OCI-LY1 (cell line): Measurements from ENCODE around the gene EOLA1.
"Not testable (repeated sequence)": the region's sequence is repeated elsewhere in the genome, so short reads cannot be mapped to it uniquely, and the experiment has no call there.

Experiments
- H2AFZ ChIP-seq: fragments of 200-600 bp; sonication (generic), shearing (Covaris generic); 2 replicates; pipeline ENCODE4 v1.6.0; 2014; ENCODE audit warnings: antibody characterized with exemption, mild to moderate bottlenecking, low read length
- H3F3A ChIP-seq: fragments of 200-600 bp; sonication (generic), shearing (Covaris generic); 2 replicates; pipeline ENCODE4 v1.6.0; 2014; ENCODE audit warnings: mild to moderate bottlenecking, antibody characterized with exemption, low read length, moderate library complexity; ENCODE audit not compliant: insufficient read depth
- H3K27ac ChIP-seq: fragments of 200-600 bp; sonication (generic); 2 replicates; pipeline ENCODE4 v1.5.1; 2014; ENCODE audit warnings: low read length, mixed run types, mild to moderate bottlenecking, low read depth; ENCODE audit not compliant: poor library complexity, severe bottlenecking
- H3K27me3 ChIP-seq: fragments of 200-600 bp; sonication (generic); 2 replicates; pipeline ENCODE4 v1.6.0; 2014; ENCODE audit warnings: antibody characterized with exemption, mild to moderate bottlenecking, low read length, moderate library complexity; ENCODE audit not compliant: insufficient read depth
- H3K36me3 ChIP-seq: fragments of 200-600 bp; sonication (generic); 2 replicates; pipeline ENCODE4 v1.6.1; 2014; ENCODE audit warnings: mild to moderate bottlenecking, antibody characterized with exemption, low read length, moderate library complexity, mixed read lengths; ENCODE audit not compliant: insufficient read depth
- H3K4me1 ChIP-seq: fragments of 200-600 bp; sonication (generic); 2 replicates; pipeline ENCODE4 v1.5.1; 2014; ENCODE audit warnings: mild to moderate bottlenecking, low read length, moderate library complexity; ENCODE audit not compliant: insufficient read depth, severe bottlenecking
- H3K4me2 ChIP-seq: fragments of 200-600 bp; sonication (generic), shearing (Covaris generic); 2 replicates; pipeline ENCODE4 v1.6.1; 2014; ENCODE audit warnings: low read length
- H3K4me3 ChIP-seq: fragments of 200-600 bp; sonication (generic); 2 replicates; pipeline ENCODE4 v1.5.1; 2014; ENCODE audit warnings: low read length, low read depth, mild to moderate bottlenecking, mixed read lengths; ENCODE audit not compliant: poor library complexity, severe bottlenecking
- H3K79me2 ChIP-seq: fragments of 200-600 bp; shearing (Covaris generic); 2 replicates; pipeline ENCODE4 v1.6.1; 2016; ENCODE audit warnings: mixed run types, low read length, mixed read lengths; ENCODE audit not compliant: insufficient read depth
- H3K9ac ChIP-seq: fragments of 200-600 bp; sonication (generic), shearing (Covaris generic); 2 replicates; pipeline ENCODE4 v1.6.1; 2014; ENCODE audit warnings: mild to moderate bottlenecking, low read length, mixed read lengths
- H3K9me2 ChIP-seq: fragments of 200-600 bp; sonication (generic), shearing (Covaris generic); 2 replicates; pipeline ENCODE4 v1.6.1; 2014; ENCODE audit warnings: low read depth, mild to moderate bottlenecking, low read length, mixed read lengths
- H3K9me3 ChIP-seq: fragments of 200-600 bp; shearing (Covaris generic); 2 replicates; pipeline ENCODE4 v1.6.1; 2014; ENCODE audit warnings: low read length, mixed read lengths
- H4K20me1 ChIP-seq: fragments of 200-600 bp; sonication (generic), shearing (Covaris generic); 2 replicates; pipeline ENCODE4 v1.6.0; 2016; ENCODE audit warnings: mild to moderate bottlenecking, low read length; ENCODE audit not compliant: insufficient read depth
- EZH2 ChIP-seq: fragments of 200-600 bp; sonication (generic), shearing (Covaris generic); IDR thresholded peaks from 2 replicates; pipeline ENCODE4 v1.8.0; 2017; ENCODE audit warnings: borderline replicate concordance, mixed run types, mild to moderate bottlenecking, antibody characterized with exemption, low read length, moderate library complexity, mixed read lengths
- TF ChIP-seq, protein P1 (sequence below): fragments of 200-600 bp; sonication (generic), shearing (Covaris generic); IDR thresholded peaks from 2 replicates; pipeline ENCODE4 v1.5.1; 2017; ENCODE audit warnings: mild to moderate bottlenecking, antibody characterized with exemption, low read length, moderate library complexity, mixed read lengths

EOLA1 gene

DNA sequence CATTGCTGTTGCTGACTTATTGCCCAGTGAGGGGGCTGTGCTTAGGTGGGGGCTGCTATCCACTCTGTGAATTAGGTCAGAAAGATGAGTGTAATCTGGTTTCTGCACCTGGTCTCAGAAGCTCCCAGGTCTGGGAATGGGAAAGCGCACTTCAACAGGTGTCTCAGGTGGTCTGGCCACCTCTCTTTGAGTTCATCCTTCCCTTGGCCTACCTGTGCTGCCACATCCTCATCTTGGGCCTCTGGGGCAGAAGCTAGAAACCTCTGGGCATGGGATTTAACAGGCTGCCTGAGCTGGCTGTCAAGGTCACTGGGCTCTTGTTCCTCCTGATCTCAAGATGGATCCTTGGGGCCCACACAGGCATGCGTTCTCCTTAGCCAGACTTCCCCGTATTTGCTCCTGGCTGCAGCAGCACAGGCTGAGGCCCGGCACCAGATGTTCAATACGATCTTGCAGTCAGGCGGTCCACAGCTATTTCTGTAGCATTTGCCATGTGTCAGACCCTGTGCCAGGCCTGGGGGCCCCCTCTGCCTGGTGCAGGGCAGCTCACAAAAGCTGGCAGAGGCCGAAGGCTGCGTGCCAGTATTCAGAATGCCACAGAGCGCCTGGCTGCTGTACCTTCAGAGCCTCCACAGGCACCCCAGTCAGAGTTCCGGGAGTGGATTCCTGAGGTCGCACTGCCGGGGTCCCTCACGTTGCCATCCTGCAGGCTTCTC is 14.3 kb upstream of the EOLA1 start:
- not testable (repeated sequence) for H3K27me3 ChIP-seq, H3F3A ChIP-seq, H3K9me3 ChIP-seq, H4K20me1 ChIP-seq, H2AFZ ChIP-seq, H3K4me3 ChIP-seq, H3K36me3 ChIP-seq, H3K79me2 ChIP-seq, H3K9ac ChIP-seq, H3K9me2 ChIP-seq
- Histone ChIP-seq H3K27ac (peak overlapping the region; percentile 51), H3K4me1 (peaks cover 16% of the 10 kb centered on the region), H3K4me2 (0 out of 2 replicates have a peak overlapping the region, but pooled peaks have one; percentile 23)

DNA sequence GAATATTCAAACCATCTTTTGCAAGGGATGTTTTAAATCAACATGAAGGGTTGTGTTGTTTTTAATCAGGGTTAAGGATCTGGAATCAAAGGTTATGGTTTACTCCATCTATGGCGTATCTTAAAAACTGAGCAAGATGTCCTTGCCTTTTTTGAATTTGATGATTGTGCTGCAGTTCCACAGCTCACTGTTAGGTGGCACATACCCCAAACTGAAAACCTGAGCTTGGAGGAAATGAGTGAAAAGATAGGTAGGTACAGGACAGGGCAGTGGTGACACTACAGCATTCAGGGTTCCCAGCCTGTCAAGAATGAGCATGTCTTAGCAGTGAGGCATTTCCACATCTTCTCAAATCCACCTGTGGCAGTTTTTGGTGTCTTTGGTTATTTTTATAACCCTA is 13.1 kb upstream of the EOLA1 start:
- Histone ChIP-seq H3K9ac (no peak overlapping the region), H3K4me2 (no peak overlapping the region), H3K9me3 (no peaks in the 10 kb centered on the region), H3F3A (no peaks in the 10 kb centered on the region), H3K79me2 (no peaks in the 10 kb centered on the region), H3K27me3 (no peaks in the 10 kb centered on the region), H4K20me1 (no peaks in the 10 kb centered on the region), H3K4me1 (peaks cover 16% of the 10 kb centered on the region), H3K36me3 (no peaks in the 10 kb centered on the region), H3K9me2 (no peaks in the 10 kb centered on the region), H3K27ac (no peak overlapping the region), H2AFZ (no peak overlapping the region), H3K4me3 (no peak overlapping the region)
- TF ChIP-seq EZH2, result no peak
- TF ChIP-seq, protein P1, sequence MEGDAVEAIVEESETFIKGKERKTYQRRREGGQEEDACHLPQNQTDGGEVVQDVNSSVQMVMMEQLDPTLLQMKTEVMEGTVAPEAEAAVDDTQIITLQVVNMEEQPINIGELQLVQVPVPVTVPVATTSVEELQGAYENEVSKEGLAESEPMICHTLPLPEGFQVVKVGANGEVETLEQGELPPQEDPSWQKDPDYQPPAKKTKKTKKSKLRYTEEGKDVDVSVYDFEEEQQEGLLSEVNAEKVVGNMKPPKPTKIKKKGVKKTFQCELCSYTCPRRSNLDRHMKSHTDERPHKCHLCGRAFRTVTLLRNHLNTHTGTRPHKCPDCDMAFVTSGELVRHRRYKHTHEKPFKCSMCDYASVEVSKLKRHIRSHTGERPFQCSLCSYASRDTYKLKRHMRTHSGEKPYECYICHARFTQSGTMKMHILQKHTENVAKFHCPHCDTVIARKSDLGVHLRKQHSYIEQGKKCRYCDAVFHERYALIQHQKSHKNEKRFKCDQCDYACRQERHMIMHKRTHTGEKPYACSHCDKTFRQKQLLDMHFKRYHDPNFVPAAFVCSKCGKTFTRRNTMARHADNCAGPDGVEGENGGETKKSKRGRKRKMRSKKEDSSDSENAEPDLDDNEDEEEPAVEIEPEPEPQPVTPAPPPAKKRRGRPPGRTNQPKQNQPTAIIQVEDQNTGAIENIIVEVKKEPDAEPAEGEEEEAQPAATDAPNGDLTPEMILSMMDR, result peak; percentile 49

DNA sequence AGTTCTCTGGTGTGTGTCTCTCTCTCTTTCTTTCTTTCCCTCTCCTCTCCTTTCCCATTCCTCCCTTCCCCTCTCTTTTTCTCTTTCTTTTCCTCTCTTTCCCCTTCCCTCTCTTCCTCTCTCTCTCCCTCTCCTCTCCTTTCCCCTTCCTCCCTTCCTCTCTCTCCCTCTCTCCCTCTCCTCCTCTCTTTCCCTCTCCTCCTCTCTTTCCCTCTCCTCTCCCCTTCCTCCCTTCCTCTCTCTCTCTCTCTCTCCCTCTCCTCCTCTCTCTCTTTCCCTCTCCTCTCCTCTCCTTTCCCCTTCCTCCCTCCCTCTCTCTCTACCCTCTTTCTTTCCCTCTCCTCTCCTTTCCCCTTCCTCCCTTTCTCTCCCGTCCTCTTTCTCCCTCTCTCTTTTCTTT is 12.4 kb upstream of the EOLA1 start:
- Histone ChIP-seq H3K79me2 (no peaks in the 10 kb centered on the region), H3K9me2 (no peaks in the 10 kb centered on the region), H3K4me2 (no peak overlapping the region), H3K27ac (no peak overlapping the region), H3F3A (no peaks in the 10 kb centered on the region), H3K9ac (no peak overlapping the region), H2AFZ (no peak overlapping the region), H3K4me3 (no peak overlapping the region), H3K27me3 (no peaks in the 10 kb centered on the region), H3K9me3 (no peaks in the 10 kb centered on the region), H3K4me1 (peaks cover 16% of the 10 kb centered on the region), H4K20me1 (no peaks in the 10 kb centered on the region), H3K36me3 (no peaks in the 10 kb centered on the region)
- TF ChIP-seq EZH2, result no peak
- TF ChIP-seq, protein P1, result no peak

DNA sequence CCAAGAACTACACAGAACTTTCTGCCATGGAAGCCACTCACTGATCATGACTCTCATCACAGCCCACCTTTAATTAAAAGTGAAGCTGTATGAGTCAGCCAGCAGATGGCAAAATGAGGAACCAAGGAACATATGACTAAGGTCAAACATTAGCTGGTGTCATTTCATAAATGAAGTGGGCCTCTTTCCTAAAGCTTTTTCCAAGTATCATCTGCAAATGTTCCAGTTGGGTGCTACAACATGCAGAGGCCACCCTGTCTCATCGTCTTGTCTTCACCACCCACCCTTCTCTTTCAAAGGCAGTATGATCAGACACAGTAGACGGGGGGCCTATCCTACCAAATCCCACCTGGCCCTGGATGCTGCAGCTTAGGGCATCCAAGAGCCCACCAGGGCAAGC is 9.2 kb upstream of the EOLA1 start:
- Histone ChIP-seq H3K79me2 (no peaks in the 10 kb centered on the region), H3F3A (no peaks in the 10 kb centered on the region), H3K9me3 (no peaks in the 10 kb centered on the region), H4K20me1 (no peaks in the 10 kb centered on the region), H3K36me3 (no peaks in the 10 kb centered on the region), H3K27me3 (no peaks in the 10 kb centered on the region), H3K9ac (no peak overlapping the region), H3K27ac (no peak overlapping the region), H3K9me2 (no peaks in the 10 kb centered on the region), H2AFZ (no peak overlapping the region), H3K4me2 (no peak overlapping the region), H3K4me1 (no peaks in the 10 kb centered on the region), H3K4me3 (no peak overlapping the region)
- no peak for TF ChIP-seq EZH2
- TF ChIP-seq, protein P1, result no peak

DNA sequence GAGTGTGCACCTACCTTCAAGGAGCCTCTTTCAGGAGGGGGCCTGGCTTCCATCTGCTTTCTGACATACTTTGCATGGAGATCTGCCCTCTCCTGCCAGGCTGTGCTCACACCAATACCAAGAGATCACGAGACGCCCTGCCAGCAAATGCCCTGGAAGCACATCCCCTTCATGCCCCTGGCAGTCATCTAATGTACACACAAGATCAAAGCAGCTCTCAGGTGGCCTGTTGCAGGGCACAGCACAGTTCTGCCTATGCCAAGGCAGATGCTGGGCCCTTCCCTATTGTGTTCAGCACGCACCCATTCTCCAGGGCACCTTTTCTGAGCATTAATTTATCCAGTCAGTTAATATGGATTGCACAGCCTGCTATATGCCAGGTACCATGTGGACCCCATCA is 7.9 kb upstream of the EOLA1 start:
- not testable (repeated sequence) for H3K79me2 ChIP-seq, H3K9me3 ChIP-seq, H4K20me1 ChIP-seq, H3K9me2 ChIP-seq, H3K4me3 ChIP-seq, H3K36me3 ChIP-seq, H2AFZ ChIP-seq, H3K27ac ChIP-seq, H3K9ac ChIP-seq, H3K4me2 ChIP-seq, H3K27me3 ChIP-seq, H3K4me1 ChIP-seq, H3F3A ChIP-seq
